Neural cell (in vitro differentiated cells): Measurements from ENCODE around the gene RMI2.

Experiments
- EP300 ChIP-seq: fragments of 450-650 bp; conservative IDR thresholded peaks from 2 replicates; pipeline ENCODE4 v1.6.1; 2014; ENCODE audit warnings: antibody characterized with exemption, mild to moderate bottlenecking, moderate library complexity; ENCODE audit not compliant: poor library complexity, severe bottlenecking
- EZH2 ChIP-seq: fragments of 200-600, 300-800 bp; shearing (Covaris generic), sonication (generic); IDR thresholded peaks from 2 replicates; pipeline ENCODE4 v1.6.1; 2014; ENCODE audit warnings: antibody characterized with exemption, low read length, borderline replicate concordance, mild to moderate bottlenecking; ENCODE audit not compliant: insufficient read depth, poor library complexity, severe bottlenecking
- MXI1 ChIP-seq: fragments of 450-650 bp; conservative IDR thresholded peaks from 2 replicates; pipeline ENCODE4 v1.6.1; 2014; ENCODE audit warnings: antibody characterized with exemption, mild to moderate bottlenecking; ENCODE audit not compliant: poor library complexity, severe bottlenecking
- POLR2AphosphoS5 ChIP-seq: IDR thresholded peaks from 2 replicates; pipeline ENCODE4 v1.6.1; 2012
- RAD21 ChIP-seq: fragments of 450-650 bp; conservative IDR thresholded peaks from 2 replicates; pipeline ENCODE4 v1.6.1; 2014; ENCODE audit warnings: antibody characterized with exemption, mild to moderate bottlenecking, moderate library complexity
- SMC3 ChIP-seq: fragments of 450-650 bp; conservative IDR thresholded peaks from 2 replicates; pipeline ENCODE4 v1.6.1; 2014; ENCODE audit warnings: antibody characterized with exemption, mild to moderate bottlenecking, moderate library complexity; ENCODE audit not compliant: poor library complexity
- TAF1 ChIP-seq: IDR thresholded peaks from 2 replicates; pipeline ENCODE4 v1.6.1; 2012; ENCODE audit warnings: low read depth
- TF ChIP-seq, protein P1 (sequence below): fragments of 450-650 bp; IDR thresholded peaks from 2 replicates; pipeline ENCODE4 v1.5.1; 2014; ENCODE audit warnings: antibody characterized with exemption, mild to moderate bottlenecking, moderate library complexity; ENCODE audit not compliant: poor library complexity, severe bottlenecking
- TF ChIP-seq, protein P2 (sequence below): IDR thresholded peaks from 2 replicates; pipeline ENCODE4 v1.6.1; 2012; ENCODE audit warnings: borderline replicate concordance

DNA sequence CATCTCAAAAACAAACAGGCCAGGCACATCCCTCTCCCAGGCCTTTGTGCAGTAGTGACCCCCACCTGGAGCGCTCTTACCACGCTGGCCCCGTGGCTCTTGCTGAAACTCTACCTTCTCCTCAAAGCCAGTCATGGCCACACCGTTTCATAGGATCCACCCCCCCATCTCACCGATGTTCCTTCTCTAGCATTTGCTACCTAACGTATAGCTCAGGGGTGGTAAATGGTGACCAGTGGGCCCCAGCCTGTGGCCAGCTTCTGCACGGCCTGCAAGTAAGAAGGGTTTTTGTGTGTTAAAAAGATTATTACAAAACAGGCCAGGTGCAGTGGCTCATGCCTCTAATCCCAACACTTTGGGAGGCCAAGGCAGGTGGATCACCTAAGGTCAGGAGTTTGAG is 43.8 kb downstream of the RMI2 start:
- TF ChIP-seq EP300 = no peak
- TF ChIP-seq, protein P1, sequence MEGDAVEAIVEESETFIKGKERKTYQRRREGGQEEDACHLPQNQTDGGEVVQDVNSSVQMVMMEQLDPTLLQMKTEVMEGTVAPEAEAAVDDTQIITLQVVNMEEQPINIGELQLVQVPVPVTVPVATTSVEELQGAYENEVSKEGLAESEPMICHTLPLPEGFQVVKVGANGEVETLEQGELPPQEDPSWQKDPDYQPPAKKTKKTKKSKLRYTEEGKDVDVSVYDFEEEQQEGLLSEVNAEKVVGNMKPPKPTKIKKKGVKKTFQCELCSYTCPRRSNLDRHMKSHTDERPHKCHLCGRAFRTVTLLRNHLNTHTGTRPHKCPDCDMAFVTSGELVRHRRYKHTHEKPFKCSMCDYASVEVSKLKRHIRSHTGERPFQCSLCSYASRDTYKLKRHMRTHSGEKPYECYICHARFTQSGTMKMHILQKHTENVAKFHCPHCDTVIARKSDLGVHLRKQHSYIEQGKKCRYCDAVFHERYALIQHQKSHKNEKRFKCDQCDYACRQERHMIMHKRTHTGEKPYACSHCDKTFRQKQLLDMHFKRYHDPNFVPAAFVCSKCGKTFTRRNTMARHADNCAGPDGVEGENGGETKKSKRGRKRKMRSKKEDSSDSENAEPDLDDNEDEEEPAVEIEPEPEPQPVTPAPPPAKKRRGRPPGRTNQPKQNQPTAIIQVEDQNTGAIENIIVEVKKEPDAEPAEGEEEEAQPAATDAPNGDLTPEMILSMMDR = no peak
- no peak for TF ChIP-seq RAD21
- no peak for TF ChIP-seq MXI1
- TF ChIP-seq EZH2 = no peak
- no peak for TF ChIP-seq TAF1
- no peak for TF ChIP-seq SMC3
- TF ChIP-seq, protein P2, sequence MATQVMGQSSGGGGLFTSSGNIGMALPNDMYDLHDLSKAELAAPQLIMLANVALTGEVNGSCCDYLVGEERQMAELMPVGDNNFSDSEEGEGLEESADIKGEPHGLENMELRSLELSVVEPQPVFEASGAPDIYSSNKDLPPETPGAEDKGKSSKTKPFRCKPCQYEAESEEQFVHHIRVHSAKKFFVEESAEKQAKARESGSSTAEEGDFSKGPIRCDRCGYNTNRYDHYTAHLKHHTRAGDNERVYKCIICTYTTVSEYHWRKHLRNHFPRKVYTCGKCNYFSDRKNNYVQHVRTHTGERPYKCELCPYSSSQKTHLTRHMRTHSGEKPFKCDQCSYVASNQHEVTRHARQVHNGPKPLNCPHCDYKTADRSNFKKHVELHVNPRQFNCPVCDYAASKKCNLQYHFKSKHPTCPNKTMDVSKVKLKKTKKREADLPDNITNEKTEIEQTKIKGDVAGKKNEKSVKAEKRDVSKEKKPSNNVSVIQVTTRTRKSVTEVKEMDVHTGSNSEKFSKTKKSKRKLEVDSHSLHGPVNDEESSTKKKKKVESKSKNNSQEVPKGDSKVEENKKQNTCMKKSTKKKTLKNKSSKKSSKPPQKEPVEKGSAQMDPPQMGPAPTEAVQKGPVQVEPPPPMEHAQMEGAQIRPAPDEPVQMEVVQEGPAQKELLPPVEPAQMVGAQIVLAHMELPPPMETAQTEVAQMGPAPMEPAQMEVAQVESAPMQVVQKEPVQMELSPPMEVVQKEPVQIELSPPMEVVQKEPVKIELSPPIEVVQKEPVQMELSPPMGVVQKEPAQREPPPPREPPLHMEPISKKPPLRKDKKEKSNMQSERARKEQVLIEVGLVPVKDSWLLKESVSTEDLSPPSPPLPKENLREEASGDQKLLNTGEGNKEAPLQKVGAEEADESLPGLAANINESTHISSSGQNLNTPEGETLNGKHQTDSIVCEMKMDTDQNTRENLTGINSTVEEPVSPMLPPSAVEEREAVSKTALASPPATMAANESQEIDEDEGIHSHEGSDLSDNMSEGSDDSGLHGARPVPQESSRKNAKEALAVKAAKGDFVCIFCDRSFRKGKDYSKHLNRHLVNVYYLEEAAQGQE = no peak
- TF ChIP-seq POLR2AphosphoS5 = no peak
